Caco-2 (cell line): ENCODE data around the gene LOC101059915.

ENCODE experiments used
- BruUV-seq: library from RNA; stranded (reverse); fragments of 400-500 nt; replicated peaks from 2 replicates; lab custom pipeline; 2021; lab: Mats Ljungman, UMichigan
- CTCF ChIA-PET: fragments of 300-600 bp; sonication (Branson Sonifier 250); formaldehyde crosslinking; loops from one replicate; lab custom pipeline; 2022; ENCODE audit warnings: antibody characterized with exemption; lab: Charles Lee
- POLR2A ChIA-PET: fragments of 300-600 bp; sonication (Branson Sonifier 250); formaldehyde crosslinking; loops from one replicate; lab custom pipeline; 2022; ENCODE audit warnings: antibody characterized with exemption; lab: Charles Lee
- DNase-seq, 2 experiments: peaks; one replicate each; pipeline versions ENCODE4 v3.0.0 to v3.0.0-alpha.2; 2020 to 2022
- H3K27me3 ChIP-seq: replicated peaks from 2 replicates; pipeline ENCODE4 v1.6.0; 2011; ENCODE audit warnings: low read length; ENCODE audit not compliant: control insufficient read depth, insufficient read depth
- H3K36me3 ChIP-seq: 2 replicates; pipeline ENCODE4 v1.5.1; 2011; ENCODE audit warnings: low read length; ENCODE audit not compliant: control insufficient read depth, insufficient read depth
- H3K4me1 ChIP-seq: fragments of 250-450 bp; sonication (Bioruptor Pico); 2 replicates; pipeline ENCODE4 v1.5.1; 2020; ENCODE audit warnings: mild to moderate bottlenecking
- H3K4me3 ChIP-seq: 2 replicates; pipeline ENCODE4 v1.5.1; 2011; ENCODE audit warnings: low read depth, mild to moderate bottlenecking, control low read depth, low read length
- H3K9me3 ChIP-seq: fragments of 250-450 bp; sonication (Bioruptor Pico); 2 replicates; pipeline ENCODE4 v1.5.1; 2020; ENCODE audit warnings: mild to moderate bottlenecking, moderate library complexity
- H3K27ac Mint-ChIP-seq: one replicate; pipeline ENCODE4 v1.8.0; 2022; ENCODE audit warnings: mixed read lengths; ENCODE audit not compliant: unreplicated experiment
- H3K27me3 Mint-ChIP-seq: one replicate; pipeline ENCODE4 v1.8.0; 2022; ENCODE audit warnings: mixed read lengths; ENCODE audit not compliant: insufficient read depth, unreplicated experiment
- H3K36me3 Mint-ChIP-seq: one replicate; pipeline ENCODE4 v1.8.0; 2022; ENCODE audit warnings: mild to moderate bottlenecking, mixed read lengths; ENCODE audit not compliant: insufficient read depth, unreplicated experiment
- H3K4me1 Mint-ChIP-seq: one replicate; pipeline ENCODE4 v1.8.0; 2022; ENCODE audit warnings: low read depth, mixed read lengths; ENCODE audit not compliant: unreplicated experiment
- H3K4me3 Mint-ChIP-seq: one replicate; pipeline ENCODE4 v1.8.0; 2022; ENCODE audit warnings: mild to moderate bottlenecking, moderate library complexity, mixed read lengths; ENCODE audit not compliant: unreplicated experiment
- H3K9me3 Mint-ChIP-seq: one replicate; pipeline ENCODE4 v1.8.0; 2022; ENCODE audit warnings: mixed read lengths; ENCODE audit not compliant: unreplicated experiment
- CTCF ChIP-seq, 2 experiments: fragments of 200-600 bp in 1 of 2; IDR thresholded peaks; 1 replicate in 1 of 2; 2 replicates in 1 of 2; pipeline versions ENCODE4 v1.5.1 to v1.8.0; 2011 to 2022; ENCODE audit warnings: antibody characterized with exemption in 1 of 2, control low read depth in 1 of 2, inconsistent platforms in 1 of 2, low read depth in 1 of 2, low read length in 1 of 2, mild to moderate bottlenecking in 1 of 2, moderate library complexity in 1 of 2; ENCODE audit not compliant: insufficient read depth in 1 of 2, severe bottlenecking in 1 of 2, unreplicated experiment in 1 of 2
- intact Hi-C: fragments of 100-400 bp; cut with micrococcal nuclease; formaldehyde crosslinking; loops from one replicate; pipeline ENCODE4 v1.10.0; 2022; ENCODE audit not compliant: unreplicated experiment

Gene LOC101059915

GRCh38 chrX:71622576-71623450 is 44.5 kb upstream of the LOC101059915 start:
- BruUV-seq = no TSS peak
- no peaks in the 10 kb centered on the region for H3K36me3 ChIP-seq
- H3K4me3 ChIP-seq = no peak overlapping the region
- Mint-ChIP-seq H3K9me3 (no peaks in the 10 kb centered on the region), H3K4me1 (no peaks in the 10 kb centered on the region), H3K36me3 (no peaks in the 10 kb centered on the region), H3K27me3 (no peaks in the 10 kb centered on the region), H3K27ac (peak overlapping the region; percentile 50), H3K4me3 (no peak overlapping the region)
- DNase-seq = peak; percentile 33 to 80
- intact Hi-C loops = no loop called here
- no peaks in the 10 kb centered on the region for H3K9me3 ChIP-seq
- ChIA-PET POLR2A (no interaction called here), CTCF (no interaction called here)
- no peaks in the 10 kb centered on the region for H3K27me3 ChIP-seq
- no peak for TF ChIP-seq CTCF (IDR thresholded peaks at IDR 0.05; ENCODE audit: insufficient read depth in 1 of 2, low read depth in 1 of 2, low read length in 1 of 2, severe bottlenecking in 1 of 2, unreplicated experiment in 1 of 2)
- H3K4me1 ChIP-seq = peaks cover 11% of the 10 kb centered on the region; the same call in 1 of the 2 replicates

DNA sequence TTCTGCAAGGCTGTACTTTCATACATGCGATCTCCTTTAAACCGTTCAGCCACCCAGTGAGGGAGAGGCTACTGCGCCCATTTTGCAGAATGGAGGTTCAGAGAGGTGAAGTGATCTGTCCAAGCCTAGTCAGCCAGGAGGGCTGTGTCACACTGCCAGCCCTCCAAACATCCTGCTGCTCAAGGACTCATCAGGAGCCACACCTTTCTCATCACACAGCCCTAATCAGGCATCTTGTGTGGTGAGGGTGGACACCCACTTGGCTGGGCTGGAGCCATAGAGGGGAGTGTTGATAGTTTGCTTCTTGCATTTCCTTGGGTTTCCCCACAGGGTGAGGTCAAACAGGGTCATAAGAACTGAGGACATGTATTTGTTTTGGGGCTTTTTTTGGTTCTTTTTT is 43.6 kb upstream of the LOC101059915 start:
- Histone ChIP-seq H3K4me3 (no peak overlapping the region), H3K4me1 (peaks cover 11% of the 10 kb centered on the region; the same call in 1 of the 2 replicates), H3K27me3 (no peaks in the 10 kb centered on the region), H3K36me3 (no peaks in the 10 kb centered on the region), H3K9me3 (no peaks in the 10 kb centered on the region)
- no peak overlapping the region for H3K4me3 Mint-ChIP-seq
- no peaks in the 10 kb centered on the region for H3K27me3 Mint-ChIP-seq
- no peaks in the 10 kb centered on the region for H3K9me3 Mint-ChIP-seq
- ChIA-PET CTCF (no interaction called here), POLR2A (no interaction called here)
- intact Hi-C loops = no loop called here
- BruUV-seq = no TSS peak
- no peak overlapping the region for H3K27ac Mint-ChIP-seq
- DNase-seq = no peak
- TF ChIP-seq CTCF (IDR thresholded peaks at IDR 0.05; ENCODE audit: insufficient read depth in 1 of 2, low read depth in 1 of 2, low read length in 1 of 2, severe bottlenecking in 1 of 2, unreplicated experiment in 1 of 2) = no peak
- no peaks in the 10 kb centered on the region for H3K36me3 Mint-ChIP-seq
- H3K4me1 Mint-ChIP-seq = no peaks in the 10 kb centered on the region

GRCh38 chrX:71625471-71625870 is 41.9 kb upstream of the LOC101059915 start:
- CTCF ChIA-PET = no interaction called here
- POLR2A ChIA-PET = no interaction called here
- Mint-ChIP-seq H3K36me3 (no peaks in the 10 kb centered on the region), H3K27ac (no peak overlapping the region), H3K27me3 (no peaks in the 10 kb centered on the region), H3K9me3 (no peaks in the 10 kb centered on the region), H3K4me1 (no peaks in the 10 kb centered on the region), H3K4me3 (no peak overlapping the region)
- no peak for TF ChIP-seq CTCF (IDR thresholded peaks at IDR 0.05; ENCODE audit: insufficient read depth in 1 of 2, low read depth in 1 of 2, low read length in 1 of 2, severe bottlenecking in 1 of 2, unreplicated experiment in 1 of 2)
- Histone ChIP-seq H3K4me1 (peaks cover 11% of the 10 kb centered on the region), H3K9me3 (no peaks in the 10 kb centered on the region), H3K27me3 (no peaks in the 10 kb centered on the region), H3K4me3 (no peak overlapping the region), H3K36me3 (no peaks in the 10 kb centered on the region)
- intact Hi-C loops = no loop called here
- no peak for DNase-seq
- BruUV-seq = no TSS peak
